ENCODE measurements around the gene WAPL.
"Not testable (repeated sequence)": the region's sequence is repeated elsewhere in the genome, so short reads cannot be mapped to it uniquely, and the experiment has no call there.

The WAPL gene

DNA sequence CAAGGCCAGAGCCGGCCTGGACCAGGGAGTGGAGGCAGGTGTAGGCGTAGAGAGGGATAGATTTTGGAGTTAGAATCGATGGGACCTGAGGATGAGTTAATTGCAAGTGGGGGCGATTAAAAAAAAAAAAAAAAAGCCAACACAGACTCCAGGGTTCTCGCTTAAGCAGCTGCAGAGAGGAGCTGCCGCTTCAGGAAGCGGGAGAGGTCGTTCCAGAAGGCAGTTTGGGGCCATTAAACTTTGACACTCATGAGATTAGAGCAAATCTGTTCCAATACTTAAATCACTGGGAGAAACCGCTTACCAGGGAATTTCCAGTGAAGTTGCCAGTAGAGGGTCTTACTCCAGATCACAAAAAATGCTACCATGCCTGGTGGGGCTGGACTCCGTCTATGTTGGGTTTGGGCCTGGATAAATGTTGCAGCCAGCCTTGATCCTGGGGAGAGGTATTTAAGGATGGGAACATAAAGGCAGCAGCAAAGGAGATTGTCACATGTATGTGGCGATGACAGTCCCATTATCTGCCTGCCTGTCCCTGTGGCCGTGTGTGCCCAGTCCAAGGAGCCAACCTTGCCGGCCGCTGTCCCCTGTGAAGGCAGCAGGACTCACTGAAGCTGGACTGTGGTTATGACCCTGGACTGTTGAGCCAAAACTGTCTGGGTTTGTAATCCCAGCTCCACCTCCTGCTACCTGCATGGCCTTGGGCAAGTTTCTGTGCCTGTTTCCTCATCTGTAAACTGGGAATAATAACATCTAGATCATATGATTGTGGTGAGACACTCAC, 131.1 kb downstream of the WAPL start:
- H3K36me3 ChIP-seq (ENCODE audit: control insufficient read depth, insufficient read depth, low read length) = no peaks in the 10 kb centered on the region
- H3K27me3 ChIP-seq (replicated peaks; ENCODE audit: control insufficient read depth, insufficient read depth, low read length, poor library complexity, severe bottlenecking) = peaks cover 6% of the 10 kb centered on the region
- H3K9me3 ChIP-seq (ENCODE audit: control insufficient read depth, low read length) = no peaks in the 10 kb centered on the region
- no peak overlapping the region for H3K27ac ChIP-seq (ENCODE audit: insufficient read depth, low read length, poor library complexity, severe bottlenecking)
- no peak overlapping the region for H3K4me3 ChIP-seq (ENCODE audit: insufficient read depth, low read depth, low read length, poor library complexity, severe bottlenecking)
- peaks cover 5% of the 10 kb centered on the region for H3K4me1 ChIP-seq (ENCODE audit: control insufficient read depth, insufficient read depth, low read length, poor library complexity, severe bottlenecking)
- DNase-seq = no peak

GRCh38 chr10:86389441-86390193, 132.0 kb downstream of the WAPL start:
- peak overlapping the region; percentile 44 for H3K4me3 ChIP-seq (ENCODE audit: insufficient read depth, low read depth, low read length, poor library complexity, severe bottlenecking)
- H3K9me3 ChIP-seq (ENCODE audit: control insufficient read depth, low read length) = no peaks in the 10 kb centered on the region
- peaks cover 5% of the 10 kb centered on the region for H3K4me1 ChIP-seq (ENCODE audit: control insufficient read depth, insufficient read depth, low read length, poor library complexity, severe bottlenecking)
- DNase-seq = no peak
- H3K27me3 ChIP-seq (replicated peaks; ENCODE audit: control insufficient read depth, insufficient read depth, low read length, poor library complexity, severe bottlenecking) = peaks cover 6% of the 10 kb centered on the region
- H3K27ac ChIP-seq (ENCODE audit: insufficient read depth, low read length, poor library complexity, severe bottlenecking) = no peak overlapping the region
- H3K36me3 ChIP-seq (ENCODE audit: control insufficient read depth, insufficient read depth, low read length) = no peaks in the 10 kb centered on the region

- H3K4me1 ChIP-seq (ENCODE audit: control insufficient read depth, insufficient read depth, low read length, poor library complexity, severe bottlenecking); H3K27me3 ChIP-seq (replicated peaks; ENCODE audit: control insufficient read depth, insufficient read depth, low read length, poor library complexity, severe bottlenecking); H3K9me3 ChIP-seq (ENCODE audit: control insufficient read depth, low read length); DNase-seq; H3K36me3 ChIP-seq (ENCODE audit: control insufficient read depth, insufficient read depth, low read length); H3K27ac ChIP-seq (ENCODE audit: insufficient read depth, low read length, poor library complexity, severe bottlenecking): not testable (repeated sequence)
- peak overlapping the region; percentile 44 for H3K4me3 ChIP-seq (ENCODE audit: insufficient read depth, low read depth, low read length, poor library complexity, severe bottlenecking)
Measured at GRCh38 chr10:86389109-86389440, 132.5 kb downstream of the WAPL start.

GRCh38 chr10:86388119-86388704, 133.4 kb downstream of the WAPL start:
- Histone ChIP-seq H3K4me1 (ENCODE audit: control insufficient read depth, insufficient read depth, low read length, poor library complexity, severe bottlenecking) (peaks cover 5% of the 10 kb centered on the region), H3K36me3 (ENCODE audit: control insufficient read depth, insufficient read depth, low read length) (no peaks in the 10 kb centered on the region), H3K9me3 (ENCODE audit: control insufficient read depth, low read length) (no peaks in the 10 kb centered on the region), H3K4me3 (ENCODE audit: insufficient read depth, low read depth, low read length, poor library complexity, severe bottlenecking) (no peak overlapping the region), H3K27ac (ENCODE audit: insufficient read depth, low read length, poor library complexity, severe bottlenecking) (no peak overlapping the region), H3K27me3 (replicated peaks; ENCODE audit: control insufficient read depth, insufficient read depth, low read length, poor library complexity, severe bottlenecking) (peaks cover 4% of the 10 kb centered on the region)
- DNase-seq = no peak

- no peak overlapping the region for H3K27ac ChIP-seq (ENCODE audit: insufficient read depth, low read length, poor library complexity, severe bottlenecking)
- H3K9me3 ChIP-seq (ENCODE audit: control insufficient read depth, low read length) = no peaks in the 10 kb centered on the region
- peaks cover 4% of the 10 kb centered on the region for H3K27me3 ChIP-seq (replicated peaks; ENCODE audit: control insufficient read depth, insufficient read depth, low read length, poor library complexity, severe bottlenecking)
- H3K4me1 ChIP-seq (ENCODE audit: control insufficient read depth, insufficient read depth, low read length, poor library complexity, severe bottlenecking) = peaks cover 5% of the 10 kb centered on the region
- no peaks in the 10 kb centered on the region for H3K36me3 ChIP-seq (ENCODE audit: control insufficient read depth, insufficient read depth, low read length)
- no peak for DNase-seq
- no peak overlapping the region for H3K4me3 ChIP-seq (ENCODE audit: insufficient read depth, low read depth, low read length, poor library complexity, severe bottlenecking)
Measured at GRCh38 chr10:86387178-86387794, 134.3 kb downstream of the WAPL start.

DNA sequence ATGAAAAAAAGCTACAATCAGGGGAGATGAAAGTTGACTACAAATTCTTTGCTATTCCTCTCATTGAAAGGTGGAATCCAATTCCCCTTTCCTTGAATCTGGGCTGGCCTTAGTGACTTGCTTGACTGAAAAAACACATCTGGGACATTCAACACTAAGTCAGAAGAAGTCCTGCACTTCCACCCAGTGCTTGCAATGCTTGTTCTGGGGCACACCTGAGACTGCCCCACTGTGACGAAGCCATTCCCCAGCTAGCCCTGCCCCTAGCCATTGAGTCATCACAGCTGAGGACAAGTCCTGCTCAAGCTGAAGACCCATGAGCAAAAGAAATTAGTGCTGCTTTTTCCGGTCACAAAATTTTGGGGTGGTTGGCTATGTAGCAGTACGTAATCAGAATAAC, 135.8 kb downstream of the WAPL start:
- Histone ChIP-seq H3K4me3 (ENCODE audit: insufficient read depth, low read depth, low read length, poor library complexity, severe bottlenecking) (no peak overlapping the region), H3K27ac (ENCODE audit: insufficient read depth, low read length, poor library complexity, severe bottlenecking) (no peak overlapping the region), H3K36me3 (ENCODE audit: control insufficient read depth, insufficient read depth, low read length) (no peaks in the 10 kb centered on the region), H3K4me1 (ENCODE audit: control insufficient read depth, insufficient read depth, low read length, poor library complexity, severe bottlenecking) (peaks cover 5% of the 10 kb centered on the region), H3K27me3 (replicated peaks; ENCODE audit: control insufficient read depth, insufficient read depth, low read length, poor library complexity, severe bottlenecking) (peaks cover 4% of the 10 kb centered on the region), H3K9me3 (ENCODE audit: control insufficient read depth, low read length) (no peaks in the 10 kb centered on the region)
- no peak for DNase-seq

Data from effector memory CD4-positive, alpha-beta T cell (primary cell).